GM10248 (cell line): ENCODE data around the gene FAM83C.

ENCODE experiments used
- CTCF ChIA-PET: fragments of 300-600 bp; sonication (Branson Sonifier 250); formaldehyde crosslinking; extraction: SDS; loops from one replicate; lab custom pipeline; 2021; ENCODE audit warnings: antibody characterized with exemption; lab: Yijun Ruan, JAX
- POLR2A ChIA-PET: fragments of 350-650 bp; sonication (Branson Sonifier 250); formaldehyde crosslinking; extraction: SDS; loops from one replicate; lab custom pipeline; 2020; ENCODE audit warnings: antibody characterized with exemption; lab: Yijun Ruan, JAX
- DNase-seq: peaks from one replicate; pipeline ENCODE4 v3.0.0; 2012; ENCODE audit errors: extremely low spot score
- CTCF ChIP-seq: IDR thresholded peaks from 2 replicates; pipeline ENCODE4 v1.5.1; 2012; ENCODE audit warnings: mild to moderate bottlenecking, low read depth; ENCODE audit errors: extremely low read depth, missing control alignments, control extremely low read depth

Gene FAM83C

GRCh38 chr20:35296101-35296554 is 3.9 kb upstream of the FAM83C start:
- ChIA-PET CTCF (interaction anchor here (13.6 kb wide), 1 partner anchor 13 kb away, joined by 108 read pairs; no protein-coding TSS in a partner anchor), POLR2A (no interaction called here)
- TF ChIP-seq CTCF = no peak
- no peak for DNase-seq

GRCh38 chr20:35295674-35296073 is 3.4 kb upstream of the FAM83C start:
- TF ChIP-seq CTCF = no peak
- CTCF ChIA-PET = interaction anchor here (13.6 kb wide), 1 partner anchor 13 kb away, joined by 108 read pairs; no protein-coding TSS in a partner anchor
- POLR2A ChIA-PET = no interaction called here
- DNase-seq = no peak

GRCh38 chr20:35295058-35295457 is 2.8 kb upstream of the FAM83C start:
- no peak for DNase-seq
- POLR2A ChIA-PET = no interaction called here
- CTCF ChIA-PET = interaction anchor here (13.6 kb wide), 1 partner anchor 14 kb away, joined by 108 read pairs; no protein-coding TSS in a partner anchor
- TF ChIP-seq CTCF = no peak

GRCh38 chr20:35294293-35294685 is 2.1 kb upstream of the FAM83C start:
- DNase-seq = no peak
- POLR2A ChIA-PET = interaction anchor here (0.6 kb wide), 1 partner anchor 11 kb away, joined by 7 read pairs; no protein-coding TSS in a partner anchor
- no peak for TF ChIP-seq CTCF
- CTCF ChIA-PET = interaction anchor here (13.6 kb wide), 1 partner anchor 15 kb away, joined by 108 read pairs; no protein-coding TSS in a partner anchor

- no peak for TF ChIP-seq CTCF
- ChIA-PET POLR2A (interaction anchor here (0.6 kb wide), 2 partner anchors 10 to 259 kb away, joined by 3 to 7 read pairs; no protein-coding TSS in a partner anchor), CTCF (interaction anchor here (13.6 kb wide), 1 partner anchor 16 kb away, joined by 108 read pairs; no protein-coding TSS in a partner anchor)
- no peak for DNase-seq
These were observed 1.4 kb upstream of the FAM83C start for GRCh38 chr20:35293303-35294292.

- ChIA-PET CTCF (interaction anchor here (13.6 kb wide), 1 partner anchor 16 kb away, joined by 108 read pairs; no protein-coding TSS in a partner anchor), POLR2A (no interaction called here)
- DNase-seq = no peak
- TF ChIP-seq CTCF = no peak
These were observed 470 bp upstream of the FAM83C start for GRCh38 chr20:35292504-35293285.
